Activated B cell treated with CpG ODN at 0.5 μM for 24 hours (primary cell): ENCODE results near the gene MED13L. TPM values are rescaled to one million over a fixed set of nuclear protein-coding genes. Genes with fewer than 3 reads are reported as not detected.

Source experiments
- ATAC-seq: fragments of 200-7000 bp; cut with Tn5 transposase; one replicate; pipeline ENCODE4 v1.10.0; 2021; ENCODE audit warnings: low read depth, mild to moderate bottlenecking, moderate library complexity
- CTCF ChIA-PET: fragments of 350-600 bp; sonication (Branson Sonifier 250); formaldehyde crosslinking; loops from one replicate; lab custom pipeline; 2021; ENCODE audit warnings: antibody characterized with exemption; lab: Charles Lee
- POLR2A ChIA-PET: fragments of 350-600 bp; sonication (Branson Sonifier 250); formaldehyde crosslinking; loops from one replicate; lab custom pipeline; 2021; ENCODE audit warnings: antibody characterized with exemption; lab: Charles Lee
- DNase-seq: peaks from one replicate; pipeline ENCODE4 v3.0.0; 2022
- H3K27ac Mint-ChIP-seq: one replicate; pipeline ENCODE4 v1.8.0; 2020; ENCODE audit warnings: mixed read lengths
- H3K27me3 Mint-ChIP-seq: one replicate; pipeline ENCODE4 v1.8.0; 2021; ENCODE audit warnings: mixed read lengths
- H3K36me3 Mint-ChIP-seq: one replicate; pipeline ENCODE4 v1.8.0; 2021; ENCODE audit warnings: low read depth, mixed read lengths
- H3K4me1 Mint-ChIP-seq: one replicate; pipeline ENCODE4 v1.8.0; 2021; ENCODE audit warnings: mixed read lengths
- H3K4me3 Mint-ChIP-seq: one replicate; pipeline ENCODE4 v1.8.0; 2020; ENCODE audit warnings: mild to moderate bottlenecking, mixed read lengths
- H3K9me3 Mint-ChIP-seq: one replicate; pipeline ENCODE4 v1.8.0; 2020; ENCODE audit warnings: mixed read lengths
- intact Hi-C: fragments of 100-400 bp; cut with micrococcal nuclease; formaldehyde crosslinking; loops from one replicate; pipeline ENCODE4 v1.15.1; 2024
- total RNA-seq: library from RNA; stranded (reverse); gene quantifications from 2 replicates; pipeline ENCODE4 v1.2.3, GENCODE V29; 2022
- TF ChIP-seq, protein P1 (sequence below): fragments of 200-600 bp; IDR thresholded peaks from one replicate; pipeline ENCODE4 v1.8.0; 2022; ENCODE audit warnings: antibody characterized with exemption, mild to moderate bottlenecking

MED13L gene
- total RNA-seq, 1 donor from 2014 or later = 183 TPM

GRCh38 chr12:116210131-116210530 lies 67.4 kb downstream of the MED13L start:
- ATAC-seq (no peak), DNase-seq (no peak)
- intact Hi-C loops = no loop called here
- CTCF ChIA-PET = no interaction called here
- no peak overlapping the region for H3K27ac Mint-ChIP-seq
- POLR2A ChIA-PET = no interaction called here
- peaks cover 51% of the 10 kb centered on the region for H3K4me1 Mint-ChIP-seq
- no peaks in the 10 kb centered on the region for H3K36me3 Mint-ChIP-seq
- H3K9me3 Mint-ChIP-seq = no peaks in the 10 kb centered on the region
- H3K4me3 Mint-ChIP-seq = no peak overlapping the region
- no peaks in the 10 kb centered on the region for H3K27me3 Mint-ChIP-seq
- TF ChIP-seq, protein P1, sequence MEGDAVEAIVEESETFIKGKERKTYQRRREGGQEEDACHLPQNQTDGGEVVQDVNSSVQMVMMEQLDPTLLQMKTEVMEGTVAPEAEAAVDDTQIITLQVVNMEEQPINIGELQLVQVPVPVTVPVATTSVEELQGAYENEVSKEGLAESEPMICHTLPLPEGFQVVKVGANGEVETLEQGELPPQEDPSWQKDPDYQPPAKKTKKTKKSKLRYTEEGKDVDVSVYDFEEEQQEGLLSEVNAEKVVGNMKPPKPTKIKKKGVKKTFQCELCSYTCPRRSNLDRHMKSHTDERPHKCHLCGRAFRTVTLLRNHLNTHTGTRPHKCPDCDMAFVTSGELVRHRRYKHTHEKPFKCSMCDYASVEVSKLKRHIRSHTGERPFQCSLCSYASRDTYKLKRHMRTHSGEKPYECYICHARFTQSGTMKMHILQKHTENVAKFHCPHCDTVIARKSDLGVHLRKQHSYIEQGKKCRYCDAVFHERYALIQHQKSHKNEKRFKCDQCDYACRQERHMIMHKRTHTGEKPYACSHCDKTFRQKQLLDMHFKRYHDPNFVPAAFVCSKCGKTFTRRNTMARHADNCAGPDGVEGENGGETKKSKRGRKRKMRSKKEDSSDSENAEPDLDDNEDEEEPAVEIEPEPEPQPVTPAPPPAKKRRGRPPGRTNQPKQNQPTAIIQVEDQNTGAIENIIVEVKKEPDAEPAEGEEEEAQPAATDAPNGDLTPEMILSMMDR = no peak

DNA sequence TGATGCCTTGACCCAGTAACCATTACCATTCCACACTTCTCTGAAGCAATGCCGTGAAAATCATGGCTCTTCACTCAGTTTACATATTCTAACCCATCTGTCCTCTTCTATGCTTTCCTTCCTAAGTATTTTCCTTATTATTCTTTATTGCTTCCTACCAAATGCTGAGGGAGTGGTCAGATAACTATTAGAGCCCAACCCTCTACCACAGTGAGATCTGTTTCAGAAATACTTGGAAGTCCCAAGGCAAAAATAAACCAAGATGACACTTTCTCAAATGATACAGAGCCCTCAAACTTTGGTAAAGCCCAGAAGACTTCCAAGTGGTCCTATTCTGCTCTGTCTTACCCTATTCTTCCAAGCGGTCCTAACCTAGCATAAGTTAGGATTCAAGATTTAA lies 68.0 kb downstream of the MED13L start:
- Mint-ChIP-seq H3K27ac (no peak overlapping the region), H3K27me3 (no peaks in the 10 kb centered on the region)

DNA sequence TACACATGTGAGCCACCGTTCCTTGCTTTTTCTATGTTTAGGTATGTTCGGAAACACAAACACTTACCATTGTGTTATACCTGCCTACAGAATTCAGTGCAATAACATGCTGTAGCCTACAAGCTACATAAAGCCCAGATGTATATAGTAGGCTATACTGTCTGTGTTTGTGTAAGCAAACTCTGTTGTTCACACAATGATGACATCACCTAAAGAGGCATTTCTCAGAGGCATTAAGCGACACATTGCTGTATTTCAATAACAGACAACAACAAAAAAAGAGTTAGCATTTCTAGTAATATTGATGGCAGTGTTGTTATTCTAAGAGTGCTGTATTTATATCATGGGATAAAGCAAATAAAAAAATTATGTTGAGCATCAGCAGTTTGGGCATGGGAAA lies 70.2 kb downstream of the MED13L start:
- intact Hi-C loops = no loop called here
- Mint-ChIP-seq H3K27me3 (no peaks in the 10 kb centered on the region), H3K36me3 (peaks cover 15% of the 10 kb centered on the region), H3K4me3 (no peak overlapping the region), H3K9me3 (no peaks in the 10 kb centered on the region), H3K27ac (no peak overlapping the region), H3K4me1 (peaks cover 41% of the 10 kb centered on the region)
- DNase-seq = no peak
- ChIA-PET CTCF (no interaction called here), POLR2A (no interaction called here)
- TF ChIP-seq, protein P1 = no peak
- ATAC-seq = no peak

More for the DNA sequence above, 68.0 kb downstream of the MED13L start:
- DNase-seq (no peak), ATAC-seq (no peak)
- TF ChIP-seq, protein P1 = no peak
- ChIA-PET POLR2A (no interaction called here), CTCF (no interaction called here)
- Mint-ChIP-seq H3K9me3 (no peaks in the 10 kb centered on the region), H3K36me3 (peaks cover 3% of the 10 kb centered on the region), H3K4me3 (no peak overlapping the region), H3K4me1 (peaks cover 45% of the 10 kb centered on the region)
- intact Hi-C loops = no loop called here

- Mint-ChIP-seq H3K27ac (no peak overlapping the region), H3K27me3 (no peaks in the 10 kb centered on the region), H3K36me3 (peaks cover 15% of the 10 kb centered on the region), H3K9me3 (no peaks in the 10 kb centered on the region), H3K4me3 (no peak overlapping the region), H3K4me1 (peaks cover 42% of the 10 kb centered on the region)
- ATAC-seq (no peak), DNase-seq (no peak)
- CTCF ChIA-PET = no interaction called here
- TF ChIP-seq, protein P1 = no peak
- POLR2A ChIA-PET = no interaction called here
- intact Hi-C loops = no loop called here
These were observed 70.7 kb downstream of the MED13L start for GRCh38 chr12:116206828-116207227.

DNA sequence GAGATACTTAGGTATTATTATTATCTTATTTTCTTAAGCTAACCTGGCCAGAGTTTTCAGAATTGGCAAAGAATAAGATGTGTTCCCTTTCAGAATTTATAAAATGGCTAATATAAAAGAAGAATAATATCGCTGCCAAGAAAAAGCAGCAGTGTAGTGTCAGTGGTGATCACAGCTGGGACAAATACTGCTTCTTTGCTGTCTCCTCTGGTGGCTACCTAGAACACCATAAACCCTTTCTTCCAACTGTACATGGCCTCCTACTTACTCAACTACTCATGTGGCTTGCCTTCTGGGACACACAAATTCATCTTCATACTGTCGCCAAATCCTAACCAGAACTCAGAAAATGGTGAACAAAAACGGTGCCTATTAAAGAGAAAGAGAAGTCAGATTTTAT lies 72.7 kb downstream of the MED13L start:
- H3K27ac Mint-ChIP-seq = no peak overlapping the region
- peaks cover 15% of the 10 kb centered on the region for H3K36me3 Mint-ChIP-seq
- ChIA-PET CTCF (interaction anchor here (1.6 kb wide), 1 partner anchor 31 kb away, joined by 4 read pairs; no protein-coding TSS in a partner anchor), POLR2A (no interaction called here)
- H3K4me1 Mint-ChIP-seq = peaks cover 33% of the 10 kb centered on the region
- intact Hi-C loops = no loop called here
- no peaks in the 10 kb centered on the region for H3K27me3 Mint-ChIP-seq
- TF ChIP-seq, protein P1 = no peak
- DNase-seq (no peak), ATAC-seq (no peak)
- no peak overlapping the region for H3K4me3 Mint-ChIP-seq
- H3K9me3 Mint-ChIP-seq = no peaks in the 10 kb centered on the region
